T-helper 1 cell treated with Interleukin-12 subunit alpha and Interleukin-12 subunit beta and Interleukin-4 antibody, amounts not matched to agents 30 ng/mL and 1 ng/mL, for 36 hours (primary cell): ENCODE measurements around the gene BCKDHB. TPM values are rescaled to one million over a fixed set of nuclear protein-coding genes. Genes with fewer than 3 reads are reported as not detected.
"Not testable (repeated sequence)": the region's sequence is repeated elsewhere in the genome, so short reads cannot be mapped to it uniquely, and the experiment has no call there.

Source experiments
- intact Hi-C: fragments of 100-400 bp; cut with micrococcal nuclease; formaldehyde crosslinking; loops from one replicate; pipeline ENCODE4 v1.15.1; 2024
- total RNA-seq: library from RNA; stranded (reverse); gene quantifications from 2 replicates; pipeline ENCODE4 v1.2.3, GENCODE V29; 2022

BCKDHB gene
- total RNA-seq, 1 donor from 2014 or later: 14.3 TPM

DNA sequence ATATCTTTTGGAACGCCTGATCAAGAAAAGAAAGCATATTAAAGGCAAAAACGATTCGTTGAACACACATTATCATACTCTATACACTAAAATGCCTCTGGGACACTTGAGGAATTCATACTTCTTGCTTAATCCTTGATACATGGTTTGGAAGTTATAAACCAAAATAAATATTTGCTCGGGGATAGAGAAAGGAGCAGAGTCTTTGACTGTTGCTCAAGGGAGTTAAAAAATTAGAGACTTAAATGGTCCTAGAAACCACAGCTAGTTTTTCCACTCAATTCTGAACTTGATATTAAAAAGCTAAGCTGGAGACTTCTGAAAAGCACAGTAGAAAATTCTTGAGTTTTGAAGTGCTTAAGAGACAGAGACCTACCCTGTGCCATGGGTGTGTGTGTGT, 98.9 kb downstream of the BCKDHB start:
- intact Hi-C loops: no loop called here

DNA sequence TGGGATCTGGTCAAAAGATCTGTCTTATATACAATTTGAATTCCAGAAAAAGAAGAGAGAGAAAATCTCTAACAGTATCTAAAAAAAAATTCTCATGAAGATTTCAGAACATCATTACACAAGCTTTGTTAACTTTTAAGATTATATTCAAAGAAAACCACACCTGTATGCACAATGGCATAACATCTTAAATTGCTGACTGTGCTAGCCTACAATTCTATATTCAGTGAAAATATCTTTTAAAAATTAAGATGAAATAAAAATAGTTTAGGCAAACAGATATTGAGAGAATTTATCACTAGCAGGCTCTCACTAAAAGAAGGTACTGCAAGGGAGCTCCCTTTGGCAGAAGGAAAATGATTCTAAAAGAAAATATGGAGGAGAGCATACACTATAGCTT, 100.3 kb downstream of the BCKDHB start:
- intact Hi-C loops: no loop called here

- intact Hi-C loops: no loop called here
Measured at GRCh38 chr6:80209430-80209829, 103.0 kb downstream of the BCKDHB start.

- intact Hi-C loops: no loop called here
Measured at GRCh38 chr6:80210618-80211017, 104.1 kb downstream of the BCKDHB start.

GRCh38 chr6:80211286-80211685, 104.8 kb downstream of the BCKDHB start:
- intact Hi-C loops: no loop called here

DNA sequence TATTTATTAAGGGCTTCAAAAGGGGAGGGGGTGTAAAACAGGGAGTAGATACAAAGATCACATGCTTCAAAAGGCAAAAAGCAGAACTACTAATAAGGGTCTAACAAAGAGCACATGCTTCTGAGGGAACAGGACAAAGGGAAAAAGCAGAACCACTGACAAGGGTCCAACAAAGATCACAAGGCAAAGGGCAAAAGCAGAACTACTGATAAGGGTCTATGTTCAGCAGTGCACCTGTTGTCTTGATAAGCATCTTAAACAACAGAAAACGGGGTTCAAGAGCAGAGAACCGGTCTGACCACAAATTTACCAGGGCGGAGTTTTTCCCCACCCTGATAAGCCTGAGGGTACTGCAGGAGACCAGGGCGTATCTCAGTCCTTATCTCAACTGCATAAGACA, 105.4 kb downstream of the BCKDHB start:
- intact Hi-C loops: not testable (repeated sequence)

DNA sequence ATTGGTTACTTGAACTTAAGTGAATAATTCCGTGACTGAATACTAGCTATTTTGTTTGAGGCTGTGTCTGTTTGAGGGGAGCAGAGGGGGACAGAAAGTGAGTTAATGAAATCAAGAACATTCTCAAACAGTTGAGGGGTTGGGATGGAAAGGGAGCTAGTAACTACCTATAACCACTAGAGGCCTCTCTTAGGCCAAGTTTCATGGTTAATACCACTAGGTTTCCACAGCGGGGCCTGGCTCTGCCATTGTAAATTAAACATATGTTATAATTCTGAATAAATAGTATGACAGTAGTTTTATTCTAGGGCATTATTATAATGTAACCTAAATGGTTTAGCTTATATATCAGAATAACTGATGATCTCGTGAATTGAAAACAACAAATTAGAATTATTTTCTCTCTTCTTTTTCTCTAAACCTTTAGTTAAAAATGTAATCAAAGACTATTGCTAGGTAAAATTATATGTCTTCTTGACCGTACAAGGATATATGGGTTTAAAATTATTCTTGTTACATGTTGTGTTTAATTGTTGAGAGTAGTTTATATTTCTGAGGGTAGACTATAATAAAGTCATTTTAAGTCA, 108.1 kb downstream of the BCKDHB start:
- intact Hi-C loops: loop anchor here (1.0 to 2.0 kb wide), 2 partner anchors 390 to 1540 kb away; no protein-coding TSS in a partner anchor

DNA sequence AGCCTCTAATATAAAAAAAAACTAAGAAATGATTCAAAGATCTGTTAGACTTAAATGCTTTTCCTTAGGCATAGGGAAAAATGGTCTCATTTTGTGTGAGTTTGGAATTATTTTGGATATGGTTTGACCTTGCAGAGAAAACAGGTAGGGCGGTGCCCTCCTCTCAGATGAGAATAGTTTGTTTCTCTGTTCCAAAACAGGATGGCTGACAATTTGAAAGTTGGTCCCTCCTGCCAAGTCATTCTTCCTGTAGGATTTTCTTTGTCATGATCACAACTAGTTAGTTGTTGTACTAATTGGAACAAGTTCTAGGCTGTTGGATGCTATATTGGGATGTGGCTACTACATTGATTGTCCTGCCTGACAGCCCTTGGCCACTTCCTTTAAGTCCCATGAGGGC, 108.6 kb downstream of the BCKDHB start:
- intact Hi-C loops: loop anchor here (2.0 kb wide), 1 partner anchor 390 kb away; no protein-coding TSS in a partner anchor

DNA sequence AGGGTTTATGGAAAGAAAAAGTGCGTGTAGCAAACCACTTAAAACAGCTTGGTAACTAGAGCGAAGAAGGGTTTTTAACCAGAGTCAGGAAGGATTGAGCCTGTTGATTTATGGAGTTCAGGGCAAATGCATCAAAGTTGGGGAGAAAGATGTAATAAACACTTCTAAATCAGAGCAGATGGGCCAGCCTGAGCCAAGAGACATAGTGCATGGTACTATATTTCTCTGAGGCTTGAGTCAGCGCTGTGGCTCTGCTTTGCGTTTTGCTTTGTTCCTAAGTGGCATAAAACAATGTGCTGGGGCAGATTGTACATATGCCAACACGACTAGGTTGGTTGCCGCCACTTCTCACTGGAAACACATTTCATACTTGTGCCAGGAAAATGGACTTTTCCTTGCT, 111.3 kb downstream of the BCKDHB start:
- intact Hi-C loops: no loop called here

DNA sequence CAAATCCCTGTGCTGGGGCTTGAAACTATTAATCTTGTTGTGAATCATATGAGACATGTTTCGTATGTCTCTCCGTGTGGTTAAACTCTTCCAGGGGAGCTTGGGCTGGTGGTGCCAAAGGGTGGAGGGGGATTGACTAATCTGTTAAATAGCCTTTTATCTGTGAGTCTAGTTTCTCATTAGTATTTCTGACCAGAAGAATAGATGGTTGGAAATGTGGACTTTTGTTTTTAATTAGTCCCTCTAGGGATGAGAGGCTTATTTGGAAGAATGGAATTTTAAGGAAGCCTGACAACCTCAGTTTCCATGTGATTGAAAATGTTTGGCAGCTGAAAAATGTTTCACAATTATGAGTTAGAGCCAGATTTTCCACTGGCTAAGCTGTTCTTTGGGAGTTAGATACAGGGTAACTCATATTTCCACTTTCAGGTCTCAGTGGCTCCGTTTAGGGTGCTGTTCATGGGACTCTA, 117.3 kb downstream of the BCKDHB start:
- intact Hi-C loops: no loop called here

DNA sequence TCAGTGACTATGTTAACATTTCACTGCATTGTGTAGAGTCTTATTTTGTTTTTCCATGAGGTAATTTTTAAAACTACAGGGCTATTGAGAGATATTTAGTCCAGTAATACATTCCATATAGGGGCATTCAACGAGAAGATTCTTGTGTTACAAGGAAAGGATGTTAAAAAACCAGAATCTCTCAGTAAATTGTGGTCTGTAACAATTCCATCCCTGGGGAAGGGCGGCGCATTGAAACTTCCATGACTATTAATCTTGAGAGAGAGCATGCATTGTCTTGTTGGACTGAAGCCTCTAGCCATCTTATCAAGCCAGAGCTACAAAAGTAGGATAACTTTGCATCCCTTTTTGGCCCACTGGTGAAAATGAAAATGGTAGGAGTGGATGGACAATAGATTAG, 119.7 kb downstream of the BCKDHB start:
- intact Hi-C loops: no loop called here

- intact Hi-C loops: no loop called here
Measured at GRCh38 chr6:80226699-80227098, 120.2 kb downstream of the BCKDHB start.

GRCh38 chr6:80227545-80228105, 121.2 kb downstream of the BCKDHB start:
- intact Hi-C loops: no loop called here

DNA sequence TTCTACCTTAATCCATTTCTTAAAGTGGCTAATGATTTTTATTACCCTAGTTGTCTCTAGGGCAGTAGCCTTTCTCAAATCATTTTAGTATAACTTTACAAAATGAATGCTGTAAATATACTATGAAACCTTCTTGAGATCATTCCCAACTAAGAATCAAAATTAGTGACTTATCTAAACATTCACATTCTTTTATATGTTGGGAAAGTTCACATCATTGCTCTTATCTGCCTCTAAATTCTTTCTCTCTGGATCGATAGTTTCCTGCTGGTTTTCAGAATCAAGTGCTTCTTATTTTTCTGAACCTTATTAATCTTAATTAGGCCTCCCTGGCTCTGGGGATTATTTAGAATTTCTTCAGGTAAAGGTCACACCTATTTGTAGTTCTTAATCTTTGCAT, 126.8 kb downstream of the BCKDHB start:
- intact Hi-C loops: no loop called here

- intact Hi-C loops: no loop called here
Measured at GRCh38 chr6:80233958-80234357, 127.5 kb downstream of the BCKDHB start.

- intact Hi-C loops: no loop called here
Measured at GRCh38 chr6:80234401-80234800, 127.9 kb downstream of the BCKDHB start.

- intact Hi-C loops: no loop called here
Measured at GRCh38 chr6:80234908-80235307, 128.4 kb downstream of the BCKDHB start.

- intact Hi-C loops: no loop called here
Measured at GRCh38 chr6:80235647-80236046, 129.2 kb downstream of the BCKDHB start.

GRCh38 chr6:80238754-80239153, 132.3 kb downstream of the BCKDHB start:
- intact Hi-C loops: not testable (repeated sequence)

GRCh38 chr6:80245043-80245442, 138.6 kb downstream of the BCKDHB start:
- intact Hi-C loops: no loop called here

- intact Hi-C loops: no loop called here
Measured at GRCh38 chr6:80249897-80250296, 143.4 kb downstream of the BCKDHB start.

GRCh38 chr6:80250391-80250997, 144.0 kb downstream of the BCKDHB start:
- intact Hi-C loops: no loop called here

DNA sequence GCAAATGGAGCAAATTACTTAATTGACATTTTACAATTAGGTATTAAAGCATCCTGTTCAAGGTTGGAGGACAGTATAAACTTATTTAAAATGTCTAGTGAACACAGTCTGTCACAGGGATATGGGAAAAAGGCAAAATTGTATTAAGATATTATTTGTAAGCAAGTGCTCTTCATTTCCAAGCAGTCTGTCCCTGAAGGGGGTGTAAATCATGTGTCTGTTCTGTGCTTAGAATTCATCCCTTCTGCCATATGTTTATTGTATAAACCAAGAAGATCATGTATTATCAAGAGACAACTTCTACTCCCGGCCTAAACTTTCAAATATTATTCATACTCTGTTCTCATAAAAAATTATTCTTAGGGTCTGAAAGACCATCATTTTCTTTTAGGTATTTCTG, 144.8 kb downstream of the BCKDHB start:
- intact Hi-C loops: no loop called here
